Glutamatergic neuron (in vitro differentiated cells): Measurements from ENCODE around the gene RAP1GAP. TPM values are rescaled to one million over a fixed set of nuclear protein-coding genes. Genes with fewer than 3 reads are reported as not detected.

Experiments used
- DNase-seq: peaks from one replicate; pipeline ENCODE4 v3.0.0; 2022
- H3K27ac Mint-ChIP-seq: one replicate; pipeline ENCODE4 v1.8.0; 2020; ENCODE audit warnings: mild to moderate bottlenecking, mixed read lengths, inconsistent platforms; ENCODE audit not compliant: unreplicated experiment
- H3K27me3 Mint-ChIP-seq: one replicate; pipeline ENCODE4 v1.8.0; 2020; ENCODE audit warnings: mild to moderate bottlenecking, moderate library complexity, mixed read lengths, inconsistent platforms; ENCODE audit not compliant: unreplicated experiment
- H3K36me3 Mint-ChIP-seq: one replicate; pipeline ENCODE4 v1.8.0; 2020; ENCODE audit warnings: mild to moderate bottlenecking, mixed read lengths, inconsistent platforms; ENCODE audit not compliant: unreplicated experiment
- H3K4me1 Mint-ChIP-seq: one replicate; pipeline ENCODE4 v1.8.0; 2020; ENCODE audit warnings: mild to moderate bottlenecking, low read depth, mixed read lengths, inconsistent platforms; ENCODE audit not compliant: unreplicated experiment
- H3K4me3 Mint-ChIP-seq: one replicate; pipeline ENCODE4 v1.8.0; 2020; ENCODE audit warnings: mild to moderate bottlenecking, mixed read lengths, inconsistent platforms; ENCODE audit not compliant: unreplicated experiment
- H3K9me3 Mint-ChIP-seq: one replicate; pipeline ENCODE4 v1.8.0; 2020; ENCODE audit warnings: mild to moderate bottlenecking, moderate library complexity, mixed read lengths, inconsistent platforms; ENCODE audit not compliant: unreplicated experiment
- total RNA-seq: library from RNA; stranded (reverse); fragmentation: NEBNext Ultra II Directional; extraction: Animal tissue kit (Norgen Biotek cat#: 25700); gene quantifications from one replicate; pipeline ENCODE4 v1.2.1, GENCODE V29; 2021; ENCODE audit not compliant: unreplicated experiment
- TF ChIP-seq, protein P1 (sequence below): fragments of 200-600 bp; sonication (generic); IDR thresholded peaks from one replicate; pipeline ENCODE4 v1.5.0; 2021; ENCODE audit not compliant: partially characterized antibody, unreplicated experiment

Gene RAP1GAP
- total RNA-seq, 1 donor from 2014 or later, result 4.8 TPM

DNA sequence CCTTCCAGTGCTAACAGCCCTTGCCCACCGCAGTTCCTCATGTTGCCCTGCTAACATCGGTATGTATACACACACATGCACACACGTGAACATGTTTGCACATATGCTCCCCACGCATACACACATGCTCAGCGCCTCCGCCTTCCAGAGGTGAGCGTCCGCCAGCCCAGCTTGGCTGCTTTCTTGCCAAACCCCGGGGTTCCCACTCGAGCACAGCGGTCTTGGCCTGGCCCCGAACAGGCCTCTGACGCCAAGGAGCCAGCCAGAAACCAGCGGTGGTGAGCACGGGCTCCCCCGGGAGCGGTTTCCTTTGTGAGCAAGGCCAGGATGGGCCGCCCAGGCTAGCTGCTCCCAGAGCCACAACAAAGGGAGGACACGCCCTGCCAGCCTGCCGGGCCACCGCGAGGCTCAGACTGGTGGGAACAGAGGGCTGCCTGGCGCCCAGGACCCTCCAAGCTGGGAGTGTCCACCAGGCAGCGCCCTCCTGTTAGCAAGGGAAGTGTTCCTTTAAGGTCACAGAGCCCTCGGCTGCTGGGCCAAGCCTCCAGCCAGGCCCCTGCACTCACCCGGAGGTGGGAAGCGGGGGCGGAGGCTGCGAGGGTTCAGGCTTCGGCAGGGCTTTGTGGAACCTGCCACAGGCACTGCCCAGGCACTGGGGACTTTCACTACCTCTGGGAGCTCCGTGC is 94.5 kb downstream of the RAP1GAP start:
- DNase-seq, result peak; percentile 82
- Mint-ChIP-seq H3K27me3 (peaks cover 5% of the 10 kb centered on the region), H3K4me1 (peaks cover 8% of the 10 kb centered on the region), H3K4me3 (no peak overlapping the region), H3K9me3 (peaks cover 8% of the 10 kb centered on the region), H3K36me3 (no peaks in the 10 kb centered on the region), H3K27ac (peak overlapping the region; percentile 88)
- TF ChIP-seq, protein P1, sequence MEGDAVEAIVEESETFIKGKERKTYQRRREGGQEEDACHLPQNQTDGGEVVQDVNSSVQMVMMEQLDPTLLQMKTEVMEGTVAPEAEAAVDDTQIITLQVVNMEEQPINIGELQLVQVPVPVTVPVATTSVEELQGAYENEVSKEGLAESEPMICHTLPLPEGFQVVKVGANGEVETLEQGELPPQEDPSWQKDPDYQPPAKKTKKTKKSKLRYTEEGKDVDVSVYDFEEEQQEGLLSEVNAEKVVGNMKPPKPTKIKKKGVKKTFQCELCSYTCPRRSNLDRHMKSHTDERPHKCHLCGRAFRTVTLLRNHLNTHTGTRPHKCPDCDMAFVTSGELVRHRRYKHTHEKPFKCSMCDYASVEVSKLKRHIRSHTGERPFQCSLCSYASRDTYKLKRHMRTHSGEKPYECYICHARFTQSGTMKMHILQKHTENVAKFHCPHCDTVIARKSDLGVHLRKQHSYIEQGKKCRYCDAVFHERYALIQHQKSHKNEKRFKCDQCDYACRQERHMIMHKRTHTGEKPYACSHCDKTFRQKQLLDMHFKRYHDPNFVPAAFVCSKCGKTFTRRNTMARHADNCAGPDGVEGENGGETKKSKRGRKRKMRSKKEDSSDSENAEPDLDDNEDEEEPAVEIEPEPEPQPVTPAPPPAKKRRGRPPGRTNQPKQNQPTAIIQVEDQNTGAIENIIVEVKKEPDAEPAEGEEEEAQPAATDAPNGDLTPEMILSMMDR, result no peak

- Mint-ChIP-seq H3K27me3 (peaks cover 5% of the 10 kb centered on the region), H3K4me3 (no peak overlapping the region), H3K9me3 (peaks cover 8% of the 10 kb centered on the region), H3K36me3 (no peaks in the 10 kb centered on the region), H3K4me1 (peaks cover 8% of the 10 kb centered on the region), H3K27ac (peak overlapping the region; percentile 88)
- DNase-seq, result peak; percentile 70
- TF ChIP-seq, protein P1, result no peak
Measured at GRCh38 chr1:21573971-21574465, 95.1 kb downstream of the RAP1GAP start.

GRCh38 chr1:21573475-21573874 is 95.7 kb downstream of the RAP1GAP start:
- Mint-ChIP-seq H3K9me3 (peaks cover 8% of the 10 kb centered on the region), H3K4me3 (no peak overlapping the region)

GRCh38 chr1:21572735-21573277 is 96.4 kb downstream of the RAP1GAP start:
- peaks cover 18% of the 10 kb centered on the region for H3K4me1 Mint-ChIP-seq

More at GRCh38 chr1:21573475-21573874, 95.7 kb downstream of the RAP1GAP start:
- Mint-ChIP-seq H3K27ac (peak overlapping the region; percentile 66), H3K36me3 (no peaks in the 10 kb centered on the region), H3K4me1 (peaks cover 12% of the 10 kb centered on the region), H3K27me3 (peaks cover 5% of the 10 kb centered on the region)
- TF ChIP-seq, protein P1, result no peak
- no peak for DNase-seq

More at GRCh38 chr1:21572735-21573277, 96.4 kb downstream of the RAP1GAP start:
- Mint-ChIP-seq H3K36me3 (no peaks in the 10 kb centered on the region), H3K9me3 (peaks cover 8% of the 10 kb centered on the region), H3K4me3 (no peak overlapping the region), H3K27ac (no peak overlapping the region), H3K27me3 (peaks cover 5% of the 10 kb centered on the region)
- no peak for DNase-seq
- TF ChIP-seq, protein P1, result no peak
